Femur (tissue), 1 donor: Measurements from ENCODE around the gene VAMP3.
"Not testable (repeated sequence)": the region's sequence is repeated elsewhere in the genome, so short reads cannot be mapped to it uniquely, and the experiment has no call there.

Experiments
- DNase-seq: peaks from one replicate; pipeline ENCODE4 v3.0.0-alpha.2; 2017

VAMP3 gene

GRCh38 chr1:7769673-7770412 lies 1.3 kb upstream of the VAMP3 start:
- no peak for DNase-seq

- no peak for DNase-seq
Measured at GRCh38 chr1:7770669-7770996, 463 bp upstream of the VAMP3 start.

DNA sequence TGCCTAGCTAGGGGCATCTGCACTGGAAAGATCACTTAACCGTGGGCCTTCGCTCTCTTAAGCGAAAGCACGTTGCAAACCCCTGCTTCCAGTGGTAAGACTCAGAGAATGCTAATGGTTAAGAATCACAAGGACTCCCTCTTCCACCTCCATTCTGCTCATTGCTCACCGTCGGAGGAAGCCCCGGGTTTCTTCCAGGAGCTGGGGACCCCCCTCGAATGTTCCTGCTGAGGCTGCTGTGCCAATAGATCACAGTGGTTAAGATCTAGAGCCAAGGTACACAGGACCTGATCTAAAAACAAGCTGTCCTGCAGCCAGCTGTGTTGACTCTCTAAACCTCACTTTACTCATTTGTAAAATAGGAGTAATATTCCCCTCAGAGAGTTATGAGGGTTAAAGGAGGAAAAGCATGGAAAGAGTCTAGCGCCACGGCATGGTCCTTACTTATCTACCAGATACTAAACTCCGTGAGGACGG lies 765 bp downstream of the VAMP3 start:
- DNase-seq: no peak

- no peak for DNase-seq
Measured at GRCh38 chr1:7777591-7777990, 6.5 kb downstream of the VAMP3 start.

GRCh38 chr1:7778133-7778628 lies 7.1 kb downstream of the VAMP3 start:
- no peak for DNase-seq

GRCh38 chr1:7780976-7781375 lies 9.9 kb downstream of the VAMP3 start:
- DNase-seq: no peak

DNA sequence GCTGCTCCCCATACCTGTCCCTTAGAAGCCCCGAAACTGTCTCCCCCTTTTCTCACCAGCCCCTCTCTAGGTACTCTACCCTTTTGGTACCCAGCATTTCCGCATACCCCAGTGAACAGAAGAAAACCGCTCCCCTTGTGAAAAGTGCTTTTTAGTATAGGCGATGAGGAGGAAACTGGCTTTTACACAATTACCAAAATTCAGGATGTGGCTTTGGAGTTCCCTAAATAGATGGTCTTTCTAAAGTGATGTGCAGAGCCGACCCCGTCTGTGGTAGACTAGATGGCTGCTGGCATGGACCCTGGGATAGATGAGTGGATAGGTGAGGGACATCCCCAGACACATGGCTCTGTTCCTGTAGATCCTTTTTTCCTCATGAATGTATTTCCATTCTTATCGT lies 10.4 kb downstream of the VAMP3 start:
- no peak for DNase-seq

DNA sequence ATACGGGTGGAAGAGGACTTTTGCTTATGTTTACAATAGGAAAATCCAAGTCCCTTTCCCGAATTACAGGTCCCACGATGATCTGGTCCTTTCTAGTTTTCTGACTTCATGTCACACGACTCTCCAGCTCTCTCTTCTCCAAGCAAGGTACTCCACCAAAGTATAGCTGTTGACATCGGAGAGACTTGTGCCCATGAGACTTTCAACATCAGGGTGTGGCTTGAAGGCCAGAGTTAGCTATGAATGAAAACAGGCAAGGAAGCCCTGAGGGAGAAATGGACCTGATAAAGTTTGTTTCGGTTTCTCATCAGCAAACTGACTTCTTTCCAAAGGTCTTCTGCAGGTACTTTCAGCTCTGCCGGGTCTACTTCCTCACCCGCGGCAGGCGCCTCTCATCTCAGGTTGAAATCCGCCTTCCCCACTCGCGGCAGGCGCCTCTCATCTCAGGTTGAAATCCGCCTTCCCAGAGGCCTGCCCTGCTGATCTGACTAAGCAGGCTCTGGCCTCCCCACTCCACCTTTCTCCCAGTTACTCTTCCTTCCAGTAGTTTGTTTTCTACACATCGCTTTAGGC lies 10.9 kb downstream of the VAMP3 start:
- no peak for DNase-seq

DNA sequence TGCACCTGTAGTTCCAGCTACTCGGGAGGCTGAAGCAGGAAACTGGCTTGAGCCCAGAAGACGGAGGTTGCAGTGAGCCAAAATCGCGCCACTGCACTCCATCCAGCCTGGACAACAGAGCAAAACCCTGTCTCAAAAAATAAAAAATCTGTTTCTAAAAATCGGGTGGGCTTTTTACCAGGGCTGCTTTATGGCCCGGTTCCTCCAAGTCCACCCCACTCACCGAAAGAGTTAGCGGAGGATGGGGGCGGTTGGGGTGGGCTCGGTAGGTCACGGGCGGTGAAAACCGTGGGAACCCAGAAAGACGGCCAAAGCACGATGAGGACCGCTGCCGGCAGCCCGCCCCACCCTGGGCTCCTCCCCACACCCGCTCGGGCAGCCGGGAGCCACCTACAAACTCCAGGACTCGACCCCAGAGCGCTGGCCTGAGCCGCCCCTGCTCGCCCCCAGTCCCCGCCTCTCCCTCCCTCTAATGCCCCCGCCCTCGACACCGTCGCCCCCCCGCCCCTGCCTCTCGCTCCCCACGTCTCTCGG lies 12.1 kb downstream of the VAMP3 start:
- DNase-seq: peak; percentile 73

DNA sequence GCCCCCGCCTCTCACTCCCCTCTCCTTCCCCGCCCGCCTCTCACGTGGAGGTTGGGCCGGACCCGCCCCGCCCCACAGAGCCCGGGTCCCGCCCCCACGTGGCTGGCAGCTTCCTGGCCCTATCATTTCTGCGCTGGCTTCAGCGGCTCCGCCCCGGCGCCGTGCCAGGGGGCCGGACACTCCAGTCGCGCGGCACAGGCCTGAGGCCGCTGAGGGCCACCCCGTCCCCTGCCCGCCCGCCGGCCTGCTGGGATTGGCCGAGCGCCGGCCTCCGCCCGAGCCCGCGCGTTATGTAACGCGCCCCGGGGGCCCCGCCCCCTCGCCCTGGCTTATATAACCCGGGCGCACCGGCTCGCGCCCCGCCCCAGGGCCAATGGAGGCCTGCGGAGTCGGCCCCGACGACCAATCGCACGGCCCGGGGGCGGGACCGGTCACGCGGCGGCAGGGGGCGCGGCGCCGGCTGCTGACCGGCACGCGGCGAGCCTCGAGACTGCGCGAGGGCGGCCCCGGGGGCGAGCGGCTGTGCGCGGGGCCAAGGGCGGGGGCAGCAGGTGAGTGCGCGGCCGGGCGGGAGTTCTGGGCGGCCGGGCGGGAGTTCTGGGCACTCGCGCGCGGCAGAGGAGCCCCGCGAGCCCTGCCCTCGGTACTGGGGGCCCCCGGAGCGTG lies 12.9 kb downstream of the VAMP3 start, which contains the start of gene PER3:
Gene PER3 (plus strand): TSS at position 466 of the 666 bp plus-strand sequence. CDS start 587 bp downstream, outside the sequence.
- peak; percentile 97 for DNase-seq

GRCh38 chr1:7784492-7785071 lies 13.5 kb downstream of the VAMP3 start:
- DNase-seq: no peak

DNA sequence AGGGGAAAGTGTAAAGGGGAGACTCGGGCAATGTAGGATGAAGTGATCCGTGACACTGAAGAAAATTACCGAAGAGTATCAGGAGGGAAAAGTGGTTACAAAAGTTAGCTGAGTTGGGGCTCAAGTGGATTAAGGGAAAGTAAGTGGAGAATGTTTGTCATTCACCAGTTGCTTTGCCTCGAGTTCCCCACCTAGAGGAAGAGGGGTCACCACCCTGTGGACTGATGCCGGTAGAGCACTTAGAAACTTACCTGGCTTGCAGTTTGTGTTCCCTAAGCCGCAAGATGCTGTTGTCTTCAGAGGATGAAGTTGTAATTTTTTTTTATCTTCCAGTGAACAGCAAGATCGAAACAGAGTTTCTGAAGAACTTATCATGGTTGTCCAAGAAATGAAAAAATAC lies 14.0 kb downstream of the VAMP3 start:
- no peak for DNase-seq

GRCh38 chr1:7786795-7787194 lies 15.7 kb downstream of the VAMP3 start:
- no peak for DNase-seq

DNA sequence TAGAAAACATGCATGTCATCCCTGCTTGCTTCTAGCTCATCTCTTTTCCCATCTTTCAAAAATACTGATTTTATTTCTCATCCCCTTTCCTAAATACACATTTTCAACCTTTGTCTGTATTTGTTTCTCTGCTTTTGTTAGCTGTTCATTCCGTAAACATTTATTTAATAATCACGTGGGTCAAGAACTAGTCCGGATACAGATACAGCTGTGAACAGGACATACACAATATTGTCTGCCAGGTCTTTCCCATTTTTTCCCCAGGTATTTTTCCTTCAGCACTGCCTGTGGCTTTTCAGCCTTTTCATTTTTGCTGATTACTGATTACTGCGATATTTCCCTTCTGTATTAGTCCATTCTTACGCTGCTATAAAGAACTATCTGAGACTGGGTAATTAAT lies 18.7 kb downstream of the VAMP3 start:
- DNase-seq: no peak

DNA sequence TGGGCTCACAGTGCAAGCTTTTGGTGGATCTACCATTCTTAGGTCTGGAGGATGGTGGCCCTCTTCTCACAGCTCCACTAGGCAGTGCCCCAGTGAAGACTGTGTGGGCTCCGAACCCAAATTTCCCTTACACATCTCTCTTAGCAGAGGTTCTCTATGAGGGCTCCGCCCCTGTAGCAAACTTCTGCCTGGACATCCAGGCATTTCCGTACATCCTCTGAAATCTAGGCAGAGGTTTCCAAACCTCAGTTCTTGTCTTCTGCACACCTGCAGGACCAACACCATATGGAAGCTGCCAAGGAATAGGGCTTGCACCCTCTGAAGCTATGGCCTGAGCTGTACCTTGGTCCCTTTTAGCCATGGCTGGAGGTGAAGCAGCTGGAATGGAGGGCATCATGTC lies 19.9 kb downstream of the VAMP3 start:
- not testable (repeated sequence) for DNase-seq

- DNase-seq: no peak
Measured at GRCh38 chr1:7795406-7795805, 24.3 kb downstream of the VAMP3 start.

- no peak for DNase-seq
Measured at GRCh38 chr1:7805460-7805859, 34.4 kb downstream of the VAMP3 start.

DNA sequence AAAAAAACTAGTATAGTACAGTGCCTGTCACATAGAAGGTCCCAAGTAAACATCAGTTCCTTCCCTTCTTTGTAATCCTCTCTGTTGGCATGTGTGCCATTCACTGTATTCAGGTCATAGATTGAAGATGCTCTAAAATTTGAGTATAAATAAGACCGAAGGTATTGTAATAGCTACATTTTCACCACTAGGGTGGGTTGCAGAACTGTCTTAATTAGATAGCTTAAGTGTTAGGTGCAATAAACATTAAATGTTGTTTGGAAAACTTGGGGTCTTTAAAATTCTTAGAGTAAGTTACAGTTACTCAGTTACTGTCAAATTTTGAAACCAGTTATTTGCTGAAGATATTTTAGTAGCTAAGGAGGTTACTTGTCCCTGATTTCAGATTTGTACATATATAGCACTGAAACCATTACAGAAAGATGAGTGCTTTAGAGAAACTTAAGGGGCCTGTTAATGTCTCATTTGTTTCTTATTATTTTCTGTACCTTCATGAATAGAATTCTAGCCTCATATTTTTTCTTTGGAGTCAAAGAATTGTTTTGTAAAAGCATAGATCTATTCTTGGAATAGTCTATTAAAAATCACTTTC lies 37.3 kb downstream of the VAMP3 start:
- no peak for DNase-seq

DNA sequence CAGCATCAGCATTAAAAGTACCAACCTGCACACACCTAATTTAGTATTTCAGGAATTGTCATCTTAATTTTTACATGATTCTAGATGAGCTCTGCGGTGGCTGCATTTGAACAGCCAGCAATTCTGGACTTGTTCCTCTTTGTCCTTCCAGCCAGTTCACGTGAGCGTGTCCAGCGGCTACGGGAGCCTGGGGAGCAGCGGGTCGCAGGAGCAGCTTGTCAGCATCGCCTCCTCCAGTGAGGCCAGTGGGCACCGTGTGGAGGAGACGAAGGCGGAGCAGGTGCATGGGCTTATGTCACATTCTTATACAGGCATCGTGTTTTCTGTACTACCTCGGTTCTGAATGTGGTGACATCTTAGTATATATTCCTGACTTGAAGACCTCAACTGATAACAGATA lies 38.6 kb downstream of the VAMP3 start:
- no peak for DNase-seq

GRCh38 chr1:7810395-7810794 lies 39.3 kb downstream of the VAMP3 start:
- no peak for DNase-seq

GRCh38 chr1:7811476-7811875 lies 40.4 kb downstream of the VAMP3 start:
- no peak for DNase-seq

DNA sequence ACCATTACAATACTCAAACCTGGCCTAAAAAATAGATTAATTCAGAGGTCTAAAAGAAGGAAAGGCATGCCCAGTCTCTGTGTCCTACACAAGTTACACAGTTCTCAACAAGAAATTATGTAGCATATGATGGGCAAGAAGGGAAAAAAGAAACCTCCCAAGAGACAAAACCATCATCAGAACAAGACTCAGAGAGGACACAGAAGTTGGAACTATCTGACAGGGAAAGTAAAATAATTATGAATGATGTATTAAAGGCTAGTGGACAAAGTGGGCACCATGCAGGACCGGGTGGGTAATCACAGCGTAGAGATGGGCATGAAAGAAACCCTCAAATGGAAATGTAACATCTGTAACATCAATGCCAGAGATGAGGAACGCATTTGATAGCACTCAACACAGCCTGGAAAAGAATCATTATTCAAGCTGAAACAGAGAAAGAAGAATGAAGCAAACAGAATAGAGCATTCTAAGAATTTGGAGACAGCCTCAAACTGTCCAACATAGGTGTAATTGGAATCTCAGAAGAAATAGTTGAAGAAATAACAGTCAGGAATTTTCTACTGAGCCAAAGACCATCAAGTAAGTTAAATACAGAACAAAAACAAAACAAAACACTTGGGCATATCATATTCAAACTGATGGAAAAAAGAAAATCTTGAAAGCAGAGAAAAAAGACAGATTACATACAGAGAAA lies 42.7 kb downstream of the VAMP3 start:
- DNase-seq: no peak
